Stromal cell of bone marrow (primary cell): ENCODE data around the gene STAC.
"Not testable (repeated sequence)": the region's sequence is repeated elsewhere in the genome, so short reads cannot be mapped to it uniquely, and the experiment has no call there.

Source experiments
- DNase-seq: peaks from one replicate; pipeline ENCODE4 v3.0.0-alpha.2; 2012; ENCODE audit warnings: low read depth

STAC gene

DNA sequence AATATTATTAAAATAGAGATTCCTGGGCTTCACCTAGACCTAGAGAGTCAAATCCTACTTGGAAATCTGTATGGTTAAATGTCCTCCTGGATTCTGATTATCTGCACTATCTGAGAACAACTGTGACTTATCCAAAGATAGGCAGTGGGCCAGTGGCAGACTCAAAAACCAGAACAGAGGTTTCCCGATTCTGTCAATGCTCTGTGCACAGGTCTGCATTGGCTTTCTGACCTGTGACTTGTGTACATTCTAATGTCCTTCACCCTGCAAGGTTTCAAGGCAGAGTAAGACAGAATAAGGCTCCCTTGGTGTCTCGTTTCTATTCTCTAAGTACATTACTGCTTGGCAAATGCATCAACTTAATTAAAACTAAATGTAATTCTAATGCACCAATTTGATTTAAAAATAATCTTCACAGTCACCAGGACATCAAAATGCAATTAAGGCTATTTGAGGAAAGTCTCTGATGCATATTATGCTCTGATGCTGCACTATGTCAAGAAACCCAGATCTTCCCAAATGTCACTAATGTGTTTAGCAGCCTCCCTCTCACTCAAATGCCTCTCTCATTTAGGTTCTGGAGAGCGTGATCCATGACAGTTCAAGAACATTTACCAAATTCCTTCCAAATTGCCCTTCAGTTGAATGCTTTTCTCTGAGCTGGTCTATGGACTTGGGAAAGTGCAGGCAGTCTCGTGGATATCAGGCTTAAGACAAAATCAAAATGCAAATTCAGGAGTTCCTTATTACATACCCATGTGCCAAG is 140.1 kb downstream of the STAC start:
- DNase-seq = no peak

DNA sequence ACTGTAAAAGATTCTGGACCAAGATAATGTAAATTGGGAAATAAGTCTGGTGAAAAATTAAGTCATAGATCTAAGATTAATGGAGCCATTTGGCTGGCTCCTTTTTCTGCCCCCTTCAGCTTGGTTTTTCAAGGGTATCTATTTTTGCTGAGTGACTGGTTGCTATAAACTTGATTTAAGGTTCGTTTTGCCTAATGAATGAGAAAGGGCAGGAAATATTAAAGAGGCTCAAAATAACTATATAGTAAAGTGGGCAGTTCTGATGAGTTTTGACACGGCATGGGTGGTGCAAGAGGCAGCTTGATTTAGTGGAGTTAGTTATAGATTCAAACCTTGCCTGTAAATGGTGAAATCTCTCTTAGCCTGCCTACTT is 140.7 kb downstream of the STAC start:
- no peak for DNase-seq

GRCh38 chr3:36524560-36524959 is 144.3 kb downstream of the STAC start:
- no peak for DNase-seq

- DNase-seq = peak; percentile 75
Measured at GRCh38 chr3:36525115-36525801, 145.0 kb downstream of the STAC start.

DNA sequence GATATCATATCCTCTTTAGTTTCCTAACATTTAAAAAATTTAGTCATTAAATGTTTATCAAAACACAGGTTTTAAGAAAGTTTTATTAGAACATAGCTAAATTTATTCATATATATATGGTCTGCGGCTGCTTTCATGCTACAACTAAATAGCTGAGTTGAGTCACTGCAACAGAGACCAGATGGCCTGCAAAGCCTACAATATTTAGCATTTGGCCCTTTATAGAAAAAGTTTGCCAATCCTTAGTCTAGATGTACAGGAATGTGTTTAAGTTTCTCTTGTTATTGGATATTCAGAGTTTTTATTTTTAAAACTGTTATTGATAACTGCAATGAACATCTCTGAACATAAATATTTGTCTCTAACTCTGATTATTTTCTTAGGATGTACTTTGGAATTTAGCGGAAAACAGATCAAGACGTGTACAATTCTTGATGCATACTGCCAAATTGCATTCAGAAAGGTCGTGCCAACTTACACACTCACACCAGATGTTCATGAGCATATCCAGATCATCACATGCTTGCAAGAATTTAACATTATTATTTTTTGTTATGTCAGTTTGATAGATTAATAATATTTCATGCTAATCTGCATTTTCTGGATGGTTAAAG is 157.9 kb downstream of the STAC start:
- no peak for DNase-seq

GRCh38 chr3:36540888-36541518 is 160.7 kb downstream of the STAC start:
- DNase-seq = peak; percentile 36

- peak; percentile 64 for DNase-seq
Measured at GRCh38 chr3:36542186-36542585, 161.9 kb downstream of the STAC start.

DNA sequence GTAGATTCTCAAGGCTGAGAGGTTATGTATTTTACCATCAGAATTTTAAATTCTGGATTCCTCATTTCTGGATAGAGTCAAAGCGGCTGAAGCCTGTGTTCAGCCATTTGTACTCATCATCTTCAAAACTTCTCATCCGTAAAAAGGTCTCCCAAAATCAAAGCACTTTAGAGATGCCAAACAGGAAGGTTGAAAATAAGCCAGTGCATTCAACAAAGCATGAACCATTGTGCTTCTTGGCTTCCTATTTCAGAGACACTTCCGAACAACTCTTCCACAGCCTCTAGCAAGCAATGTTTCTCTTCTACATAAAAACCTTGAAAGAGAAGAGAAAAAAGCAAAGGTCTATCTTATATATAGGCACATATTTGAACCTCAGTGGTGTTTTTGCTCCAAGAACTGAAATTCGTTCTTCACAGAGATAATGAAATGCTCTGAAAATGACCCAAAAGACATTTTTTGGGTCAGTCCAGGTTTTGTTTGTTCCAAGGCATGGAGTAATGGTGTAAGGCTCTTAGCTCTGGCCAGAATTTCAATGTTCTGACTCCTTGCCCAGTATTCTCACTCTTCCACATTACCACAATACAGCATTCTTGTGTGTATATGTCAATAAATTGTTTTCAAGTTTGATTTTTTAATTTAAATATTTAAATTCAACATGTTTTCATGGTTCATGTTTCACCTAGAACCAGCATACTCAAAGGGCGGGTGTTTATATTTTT is 163.1 kb downstream of the STAC start:
- DNase-seq = no peak

DNA sequence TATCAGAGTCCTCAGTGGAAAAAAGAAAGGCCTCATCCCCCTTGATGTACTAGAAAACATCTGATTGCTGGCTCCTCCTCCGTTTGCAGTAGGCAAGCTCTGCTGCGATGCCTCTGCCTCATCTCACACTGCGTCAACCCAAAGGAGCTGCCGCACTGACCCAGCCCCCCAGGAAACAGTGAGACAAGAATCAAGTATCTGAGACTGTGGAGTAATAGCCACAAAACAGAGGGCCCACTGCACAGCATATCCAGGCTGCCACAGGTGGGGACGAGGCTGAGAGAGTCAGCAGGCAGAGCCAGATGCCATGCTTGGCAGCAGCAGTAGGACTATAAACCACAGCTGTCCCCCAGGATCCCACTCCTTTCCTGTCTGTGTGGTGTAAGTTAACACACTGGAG is 165.9 kb downstream of the STAC start:
- DNase-seq = no peak

- no peak for DNase-seq
Measured at GRCh38 chr3:36548712-36549111, 168.4 kb downstream of the STAC start.

GRCh38 chr3:36557021-36557707 is 176.9 kb downstream of the STAC start:
- DNase-seq = no peak

GRCh38 chr3:36557708-36558421 is 177.6 kb downstream of the STAC start:
- no peak for DNase-seq

DNA sequence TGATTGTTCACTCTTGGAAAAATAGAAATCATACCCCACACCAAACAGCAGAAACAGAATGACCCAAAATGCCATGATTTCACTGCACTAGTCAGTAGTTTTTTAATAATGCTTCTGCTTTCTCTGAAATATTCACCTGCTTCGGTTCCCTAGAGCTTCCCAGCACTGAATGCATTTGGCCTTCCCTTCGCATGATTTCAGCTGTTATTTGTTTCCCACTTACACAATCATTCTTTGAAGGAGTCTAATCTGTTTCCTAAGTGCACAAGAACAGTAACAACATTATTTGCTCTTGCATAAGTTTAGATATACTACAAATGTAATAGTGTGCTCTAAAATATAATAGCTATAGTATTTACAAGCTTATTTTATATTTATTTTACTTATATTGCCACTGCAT is 178.7 kb downstream of the STAC start:
- no peak for DNase-seq

DNA sequence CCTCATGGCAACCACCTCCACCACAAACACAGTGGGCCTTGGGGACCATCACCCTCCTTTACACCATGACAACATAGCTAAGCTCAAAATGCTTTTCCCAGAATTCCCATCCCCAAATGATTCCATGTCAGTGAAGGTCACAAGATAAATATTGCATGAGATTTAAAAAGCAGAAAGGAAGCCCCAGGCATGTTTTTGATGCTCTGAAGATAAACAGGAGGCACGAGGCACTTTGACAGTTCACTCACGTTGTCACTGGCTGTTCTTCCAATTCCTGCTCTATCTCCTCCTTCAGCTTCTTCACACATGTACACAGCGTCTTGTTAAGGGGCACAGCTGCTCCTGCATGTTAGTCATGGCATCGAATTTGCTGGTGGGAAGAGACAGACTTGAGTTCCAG is 180.4 kb downstream of the STAC start:
- DNase-seq = no peak

- DNase-seq = no peak
Measured at GRCh38 chr3:36561601-36562000, 181.3 kb downstream of the STAC start.

GRCh38 chr3:36562945-36563344 is 182.6 kb downstream of the STAC start:
- DNase-seq = no peak

- no peak for DNase-seq
Measured at GRCh38 chr3:36575241-36575640, 194.9 kb downstream of the STAC start.

DNA sequence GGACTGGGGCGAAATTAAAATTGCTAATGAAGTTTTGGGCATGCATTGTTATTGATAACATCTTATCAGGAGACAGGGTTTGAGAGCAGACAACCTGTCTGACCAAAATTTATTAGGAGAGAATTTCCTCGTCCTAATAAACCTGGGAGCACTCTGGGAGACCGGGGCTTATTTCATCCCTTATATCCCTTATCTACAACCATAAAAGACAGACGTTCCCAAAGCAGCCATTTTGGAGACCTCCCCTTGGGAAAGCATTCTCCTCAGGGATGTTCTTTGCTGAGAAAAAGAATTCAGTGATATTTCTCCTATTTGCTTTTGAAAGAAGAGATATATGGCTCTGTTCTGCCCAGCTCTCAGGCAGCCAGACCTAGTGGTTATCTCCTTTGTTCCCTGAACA is 198.1 kb downstream of the STAC start:
- not testable (repeated sequence) for DNase-seq

- DNase-seq = no peak
Measured at GRCh38 chr3:36579746-36580145, 199.4 kb downstream of the STAC start.

DNA sequence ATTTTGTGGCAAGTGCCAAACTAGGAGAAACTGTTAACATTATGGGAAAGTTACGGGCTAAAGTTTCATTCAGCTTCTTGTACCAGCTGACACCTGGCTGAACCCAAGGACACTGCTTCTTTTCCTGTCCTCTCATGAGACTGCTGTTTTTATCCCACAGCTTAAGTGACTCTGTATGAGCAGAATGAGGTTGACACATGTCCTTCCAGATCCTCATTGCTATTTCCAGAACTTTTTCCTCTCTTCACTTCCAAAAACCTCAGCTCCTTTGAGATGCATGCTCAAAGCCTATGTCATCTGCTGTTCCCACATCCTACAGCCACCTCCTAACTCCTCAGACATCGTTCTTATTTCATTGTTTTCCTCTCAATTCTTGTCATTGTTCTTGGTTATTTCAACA is 200.4 kb downstream of the STAC start:
- DNase-seq = no peak

DNA sequence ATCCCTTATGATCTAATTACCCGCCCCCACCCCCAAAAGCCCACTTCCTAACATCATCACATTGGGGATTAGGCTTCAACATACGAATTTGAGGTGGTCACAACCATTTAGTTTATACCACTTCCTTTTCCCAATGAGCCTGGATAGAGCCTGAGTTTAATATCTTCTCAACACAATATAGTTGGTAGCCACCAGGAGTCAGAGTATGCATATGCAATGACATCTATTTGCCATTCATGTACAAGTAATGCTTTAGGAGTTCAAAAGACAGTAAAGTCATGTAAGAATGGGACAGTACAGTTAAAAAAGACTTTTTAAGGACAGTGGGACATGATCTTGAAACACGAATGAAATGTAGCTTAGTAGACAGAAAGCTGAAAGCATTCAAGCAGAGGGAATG is 211.7 kb downstream of the STAC start:
- DNase-seq = no peak
